ENCODE measurements around the gene USH2A.

DNA sequence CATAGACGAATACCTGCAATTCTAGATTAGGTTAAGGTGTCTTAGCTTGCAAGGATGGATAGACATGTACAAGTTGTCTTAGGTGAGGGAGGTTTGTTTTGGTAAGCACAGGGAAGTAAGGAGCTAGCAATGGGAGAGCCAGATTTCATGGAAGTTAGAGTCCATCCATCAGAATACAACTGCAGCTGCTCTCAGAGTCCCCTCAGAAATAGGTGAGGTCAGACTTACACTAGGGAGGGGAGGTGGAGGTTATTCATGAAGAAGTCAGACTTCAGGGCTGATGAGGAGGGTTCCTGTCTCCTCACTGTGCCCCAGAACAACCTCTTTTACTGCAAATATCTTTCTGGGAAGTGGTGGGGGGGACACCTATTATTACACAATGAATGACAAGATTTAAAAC, 770.9 kb downstream of the USH2A start:
- TF ChIP-seq, protein P1, sequence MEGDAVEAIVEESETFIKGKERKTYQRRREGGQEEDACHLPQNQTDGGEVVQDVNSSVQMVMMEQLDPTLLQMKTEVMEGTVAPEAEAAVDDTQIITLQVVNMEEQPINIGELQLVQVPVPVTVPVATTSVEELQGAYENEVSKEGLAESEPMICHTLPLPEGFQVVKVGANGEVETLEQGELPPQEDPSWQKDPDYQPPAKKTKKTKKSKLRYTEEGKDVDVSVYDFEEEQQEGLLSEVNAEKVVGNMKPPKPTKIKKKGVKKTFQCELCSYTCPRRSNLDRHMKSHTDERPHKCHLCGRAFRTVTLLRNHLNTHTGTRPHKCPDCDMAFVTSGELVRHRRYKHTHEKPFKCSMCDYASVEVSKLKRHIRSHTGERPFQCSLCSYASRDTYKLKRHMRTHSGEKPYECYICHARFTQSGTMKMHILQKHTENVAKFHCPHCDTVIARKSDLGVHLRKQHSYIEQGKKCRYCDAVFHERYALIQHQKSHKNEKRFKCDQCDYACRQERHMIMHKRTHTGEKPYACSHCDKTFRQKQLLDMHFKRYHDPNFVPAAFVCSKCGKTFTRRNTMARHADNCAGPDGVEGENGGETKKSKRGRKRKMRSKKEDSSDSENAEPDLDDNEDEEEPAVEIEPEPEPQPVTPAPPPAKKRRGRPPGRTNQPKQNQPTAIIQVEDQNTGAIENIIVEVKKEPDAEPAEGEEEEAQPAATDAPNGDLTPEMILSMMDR (conservative IDR thresholded peaks at IDR 0.05; ENCODE audit: low read length), result no peak
- no peak for TF ChIP-seq EZH2phosphoT487 (IDR thresholded peaks at IDR 0.05; ENCODE audit: borderline replicate concordance)
